Left ventricle myocardium superior (tissue), 1 donor: ENCODE data around the gene RIMS3. TPM values are rescaled to one million over a fixed set of nuclear protein-coding genes. Genes with fewer than 3 reads are reported as not detected.
"Not testable (repeated sequence)": the region's sequence is repeated elsewhere in the genome, so short reads cannot be mapped to it uniquely, and the experiment has no call there.

Experiments used
- ATAC-seq: fragments of 200-7000 bp; cut with Tn5 transposase; one replicate; pipeline ENCODE4 v1.9.1; 2020; ENCODE audit warnings: mild to moderate bottlenecking, moderate library complexity
- DNase-seq: peaks from one replicate; pipeline ENCODE4 v3.0.0-alpha.2; 2020
- intact Hi-C: fragments of 100-400 bp; cut with micrococcal nuclease; formaldehyde crosslinking; loops from one replicate; pipeline ENCODE4 v1.11.0; 2022
- total RNA-seq: library from RNA; stranded (reverse); fragmentation: NEBNext Ultra II Directional; extraction: Animal tissue kit (Norgen Biotek cat#: 25700); gene quantifications from one replicate; pipeline ENCODE4 v1.2.1, GENCODE V29; 2021
- donor health status: DM: no; HTN: yes; CAD: no; lungs with severe emphysema.

The RIMS3 gene
- total RNA-seq, 1 donor from 2014 or later: 0.92 TPM

DNA sequence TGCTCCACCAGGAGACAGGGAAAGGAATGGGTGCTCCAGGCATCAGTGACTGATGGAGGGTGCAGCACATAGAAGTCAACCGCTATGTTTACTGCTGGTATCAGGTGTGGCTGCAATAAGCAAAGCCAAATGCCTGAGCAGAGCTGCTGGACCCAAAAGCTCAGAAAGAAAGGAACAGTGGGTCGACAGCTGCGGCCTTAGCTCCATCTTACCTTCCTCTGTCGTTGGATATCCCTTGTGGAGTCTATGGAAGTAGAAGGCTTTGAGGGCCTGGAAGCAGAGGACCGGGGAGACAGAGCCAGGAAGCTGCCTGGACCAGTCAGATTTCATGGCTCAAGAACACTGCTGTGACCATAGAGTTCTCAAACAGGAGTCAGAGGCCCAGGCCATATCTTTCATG, 45.3 kb downstream of the RIMS3 start:
- ATAC-seq: no peak
- DNase-seq: no peak
- intact Hi-C loops: no loop called here

- DNase-seq: no peak
- intact Hi-C loops: loop anchor here (10.0 kb wide), 2 partner anchors 47 to 327 kb away; partner anchors contain the start of gene RIMS3
- ATAC-seq: no peak
Measured at GRCh38 chr1:40618108-40618507, 47.4 kb downstream of the RIMS3 start.

- DNase-seq (no peak), ATAC-seq (peak; percentile 93)
- intact Hi-C loops: loop anchor here (10.0 kb wide), 2 partner anchors 52 to 332 kb away; partner anchors contain the start of gene RIMS3
Measured at GRCh38 chr1:40612345-40612831, 53.1 kb downstream of the RIMS3 start.

DNA sequence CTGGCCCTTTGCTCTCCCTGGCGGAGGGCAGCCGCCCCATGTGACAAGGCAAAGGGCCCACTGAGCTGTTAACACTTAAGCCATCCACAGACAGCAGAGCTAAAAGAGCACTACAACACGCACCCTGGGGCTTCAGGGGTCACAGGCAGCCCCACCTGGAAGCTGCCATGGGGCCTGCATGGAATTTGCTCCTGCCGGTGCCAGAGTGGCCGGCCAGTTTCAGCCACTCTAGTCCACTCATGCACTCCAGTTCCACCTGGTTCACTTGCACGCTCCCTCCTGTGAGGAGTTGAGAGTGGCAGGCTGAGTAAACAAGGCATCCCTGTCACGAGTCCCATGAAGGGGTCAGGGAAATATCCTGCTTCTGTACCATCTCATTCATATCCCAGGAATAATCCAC, 55.3 kb downstream of the RIMS3 start:
- peak; percentile 20 for ATAC-seq
- DNase-seq: no peak
- intact Hi-C loops: loop anchor here (10.0 kb wide), 2 partner anchors 55 to 335 kb away; partner anchors contain the start of gene RIMS3

DNA sequence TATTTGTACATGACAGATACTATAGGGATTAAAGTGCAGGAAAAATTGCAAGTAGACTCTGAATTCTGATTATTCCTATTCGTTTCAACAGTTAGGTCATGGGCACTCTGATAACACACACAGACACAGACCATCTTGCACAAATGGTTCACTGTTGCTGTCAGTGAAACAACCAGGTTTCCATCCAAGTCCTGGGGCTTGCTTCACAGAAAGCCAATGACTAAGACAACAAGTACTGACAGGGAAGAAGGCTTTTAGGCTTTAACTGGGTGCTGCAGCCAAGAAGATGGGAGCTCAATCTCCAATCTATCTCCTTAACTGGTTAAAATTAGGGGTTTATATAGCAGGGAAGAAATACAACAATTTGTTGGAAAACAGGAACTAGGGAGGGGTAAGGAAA, 57.6 kb downstream of the RIMS3 start:
- ATAC-seq (no peak), DNase-seq (no peak)
- intact Hi-C loops: no loop called here

GRCh38 chr1:40606978-40607377, 58.5 kb downstream of the RIMS3 start:
- DNase-seq (no peak), ATAC-seq (no peak)
- intact Hi-C loops: no loop called here

DNA sequence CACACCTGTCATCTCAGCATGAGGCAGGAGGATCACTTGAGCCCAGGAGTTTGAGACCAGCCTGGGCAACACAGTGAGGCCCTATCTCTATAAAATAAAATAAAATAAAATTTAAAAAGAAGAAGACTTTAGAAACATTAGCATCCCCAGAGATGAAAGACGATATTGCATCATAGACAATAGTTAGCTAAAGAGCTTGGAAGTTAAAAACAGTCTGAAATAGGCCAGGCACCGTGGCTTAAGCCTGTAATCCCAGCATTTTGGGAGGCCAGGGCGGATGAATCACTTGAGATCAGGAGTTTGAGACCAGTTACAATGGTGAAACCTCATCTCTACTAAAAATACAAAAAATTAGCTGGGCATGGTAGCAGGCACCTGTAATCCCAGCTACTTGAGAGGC, 59.3 kb downstream of the RIMS3 start:
- DNase-seq: no peak
- ATAC-seq: no peak
- intact Hi-C loops: no loop called here

- intact Hi-C loops: no loop called here
- no peak for DNase-seq
- no peak for ATAC-seq
Measured at GRCh38 chr1:40599926-40600325, 65.6 kb downstream of the RIMS3 start.

GRCh38 chr1:40595623-40596022, 69.9 kb downstream of the RIMS3 start:
- no peak for ATAC-seq
- intact Hi-C loops: no loop called here
- no peak for DNase-seq

- ATAC-seq: no peak
- intact Hi-C loops: no loop called here
Measured at GRCh38 chr1:40594187-40594531, 71.3 kb downstream of the RIMS3 start.

DNA sequence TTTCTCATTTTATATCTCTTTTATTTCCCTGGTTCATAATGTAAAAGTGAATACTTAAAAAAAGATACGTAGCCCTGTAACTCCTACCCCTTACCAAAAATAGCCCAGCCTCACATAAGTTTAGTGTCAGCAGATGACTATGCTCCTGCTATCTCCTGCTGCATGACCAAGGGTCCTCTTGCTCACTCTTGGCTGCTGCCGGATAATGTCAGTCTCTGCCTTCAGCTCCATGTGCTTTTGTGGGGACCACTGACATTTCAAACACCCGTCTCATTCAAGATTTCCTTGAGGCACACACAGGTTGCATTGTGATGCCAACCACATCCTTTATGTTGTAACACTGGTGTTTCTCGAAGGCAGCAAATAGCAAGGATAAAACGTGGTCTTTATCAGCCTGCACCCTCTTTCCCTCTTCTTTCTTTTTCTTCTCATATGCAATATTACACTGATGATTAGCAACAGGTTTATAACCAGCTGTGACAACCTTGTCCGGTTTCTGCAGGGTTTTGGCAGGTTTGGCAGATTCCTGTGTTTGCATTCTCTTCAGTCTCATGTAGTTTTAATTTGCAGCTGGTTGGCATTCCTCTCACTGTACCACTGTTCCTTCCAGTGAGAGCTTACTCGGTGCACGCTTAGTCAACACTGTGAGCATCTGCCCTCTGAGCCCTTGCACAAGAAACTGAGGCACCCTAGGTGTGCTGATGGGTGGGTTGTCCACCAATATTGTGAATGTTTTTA, 71.9 kb downstream of the RIMS3 start:
- DNase-seq: no peak
- no peak for ATAC-seq
- intact Hi-C loops: no loop called here

More at GRCh38 chr1:40594187-40594531, 71.3 kb downstream of the RIMS3 start:
- no peak for DNase-seq

DNA sequence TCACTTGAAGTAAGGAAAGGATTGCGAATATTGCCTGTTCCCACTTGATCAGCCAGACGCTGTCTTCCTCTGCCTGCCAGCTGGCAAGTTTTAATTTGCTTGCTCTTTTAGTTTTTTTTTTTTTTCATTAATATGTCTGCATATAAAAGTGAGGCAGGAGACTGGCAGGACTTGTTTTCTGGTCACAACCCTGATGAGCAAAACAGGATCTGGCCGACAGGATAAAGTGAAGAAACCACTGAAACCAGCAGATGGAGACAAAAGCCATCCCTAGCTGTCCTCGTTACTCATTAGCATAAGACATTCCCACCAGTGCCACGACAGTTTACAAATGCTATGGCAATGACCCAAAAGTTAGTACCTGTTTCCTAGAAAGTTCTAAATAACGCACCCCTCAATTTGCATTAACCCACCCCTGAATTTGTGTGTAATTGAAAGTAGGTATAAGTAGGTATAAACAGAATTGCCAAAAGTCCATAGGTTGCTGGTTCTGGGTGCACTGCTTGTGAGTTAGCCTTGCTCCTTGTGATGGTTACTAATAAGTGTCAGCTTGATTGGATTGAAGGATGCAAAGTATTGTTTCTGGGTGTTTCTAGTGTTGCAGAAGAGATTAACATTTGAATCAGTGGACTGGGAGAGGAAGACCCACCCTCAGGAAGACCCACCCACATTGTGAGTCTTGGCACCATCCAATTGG, 73.2 kb downstream of the RIMS3 start:
- DNase-seq: no peak
- intact Hi-C loops: no loop called here
- ATAC-seq: peak; percentile 61

DNA sequence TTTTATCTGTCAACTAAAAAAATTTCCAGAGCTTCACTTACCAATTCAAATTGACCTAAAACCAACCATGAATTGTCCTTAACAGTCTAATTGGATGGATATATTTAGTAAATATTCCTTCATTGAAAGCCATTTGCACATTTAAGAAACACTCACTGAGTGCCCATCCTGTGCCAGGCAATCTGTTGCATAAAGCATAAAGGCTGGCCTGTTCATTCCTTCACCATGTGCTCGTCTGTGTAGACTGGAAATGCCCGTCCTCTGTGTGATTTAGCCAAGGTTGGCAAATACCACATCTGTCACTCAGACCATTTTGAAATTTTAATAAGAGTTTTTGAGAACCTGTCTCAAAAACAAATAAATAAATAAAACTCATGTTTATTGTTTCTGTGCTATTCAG, 76.9 kb downstream of the RIMS3 start:
- intact Hi-C loops: no loop called here
- ATAC-seq: no peak
- DNase-seq: no peak

- ATAC-seq (no peak), DNase-seq (no peak)
- intact Hi-C loops: no loop called here
Measured at GRCh38 chr1:40583980-40584379, 81.5 kb downstream of the RIMS3 start.

GRCh38 chr1:40582116-40582515, 83.4 kb downstream of the RIMS3 start:
- ATAC-seq (no peak), DNase-seq (no peak)
- intact Hi-C loops: no loop called here

- DNase-seq (no peak), ATAC-seq (no peak)
- intact Hi-C loops: no loop called here
Measured at GRCh38 chr1:40575336-40575735, 90.1 kb downstream of the RIMS3 start.

DNA sequence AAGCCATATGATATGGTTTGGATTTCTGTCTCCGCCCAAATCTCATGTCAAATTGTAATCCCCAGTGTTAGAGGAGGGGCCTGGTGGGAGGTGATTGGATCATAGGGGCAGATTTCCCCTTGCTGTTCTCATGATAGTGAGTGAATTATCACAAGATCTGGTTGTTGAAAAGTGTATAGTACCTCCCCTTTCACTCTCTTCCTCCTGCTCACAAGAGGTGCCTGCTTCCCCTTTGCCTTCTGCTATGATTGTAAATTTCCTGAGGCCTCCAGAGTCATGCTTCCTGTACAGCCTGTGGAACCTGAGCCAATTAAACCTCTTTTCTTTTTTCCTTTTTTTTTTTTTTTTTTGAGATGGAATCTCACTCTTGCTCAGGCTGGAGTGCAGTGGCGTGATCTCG, 90.7 kb downstream of the RIMS3 start:
- intact Hi-C loops, DNase-seq, ATAC-seq: not testable (repeated sequence)
